HG02885 (cell line): ENCODE results near the gene MAP3K7.

Experiments used
- ATAC-seq: cut with Tn5 transposase; IDR thresholded peaks from one replicate; pipeline ENCODE4 v1.9.1; 2021; ENCODE audit warnings: mild to moderate bottlenecking; ENCODE audit not compliant: unreplicated experiment, poor library complexity

MAP3K7 gene

DNA sequence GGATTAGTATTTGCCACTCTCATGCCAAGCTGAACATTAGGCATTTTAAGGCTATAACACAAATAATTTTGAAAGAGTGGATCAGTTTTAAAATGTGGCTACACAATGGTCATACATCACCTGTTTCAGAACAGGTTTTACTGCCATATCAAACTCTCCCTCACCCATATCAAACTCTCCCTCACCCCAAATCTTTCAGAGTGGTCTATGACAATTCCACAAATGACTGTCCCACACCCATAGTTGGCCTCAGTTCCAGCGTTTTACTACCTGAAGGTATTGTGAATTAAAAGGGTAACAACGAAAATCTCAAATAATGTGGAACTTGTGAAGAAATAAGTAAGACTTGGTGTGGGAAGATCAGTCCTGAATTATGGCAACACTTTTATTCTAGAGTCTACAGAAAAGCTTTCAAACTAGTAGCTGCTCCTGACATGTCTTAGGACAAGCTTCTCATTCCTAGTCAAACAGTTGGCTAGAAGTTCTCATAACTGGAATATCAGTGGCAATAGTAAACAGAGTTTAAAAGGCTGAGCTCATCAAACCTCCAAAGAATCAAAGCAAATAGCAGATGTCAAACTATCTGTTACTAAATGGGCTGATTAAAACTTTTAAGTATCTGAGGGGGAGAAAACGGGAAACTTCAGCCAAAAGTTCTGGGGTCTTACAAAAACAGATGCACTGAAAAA, 52.4 kb downstream of the MAP3K7 start:
- ATAC-seq = no peak

DNA sequence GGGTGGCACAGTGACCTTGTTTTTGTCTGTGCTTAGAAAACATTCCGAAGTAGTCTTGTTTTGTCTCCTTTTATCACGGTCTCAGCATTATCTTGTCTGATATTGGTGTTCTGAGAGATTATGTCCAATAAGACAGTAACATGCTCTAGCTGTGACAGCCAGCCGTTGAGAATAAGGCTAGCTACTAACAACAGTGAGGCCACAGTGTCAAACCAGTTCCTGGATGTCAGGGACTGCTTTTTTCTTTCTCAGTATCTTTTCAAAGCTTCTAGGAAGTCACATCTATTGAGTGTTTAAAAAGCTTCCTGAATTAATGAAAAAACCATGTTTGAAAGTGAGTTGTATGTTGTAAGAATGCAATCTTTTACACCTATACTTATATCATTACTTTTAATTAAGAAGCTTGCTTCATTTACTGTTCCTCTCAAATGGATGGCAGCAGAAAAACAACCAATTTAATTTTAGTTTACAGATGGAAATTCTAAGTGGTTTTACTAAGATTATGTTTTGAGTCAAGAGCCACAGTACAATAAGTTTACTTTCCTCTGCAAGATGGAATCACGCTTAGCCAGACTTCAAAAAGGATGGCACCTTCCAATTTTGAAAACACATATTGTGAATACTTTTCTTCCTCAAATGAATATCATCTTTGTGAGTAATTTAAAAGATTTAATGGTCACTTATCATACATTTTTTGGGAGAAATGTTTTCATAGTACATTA, 53.1 kb downstream of the MAP3K7 start:
- no peak for ATAC-seq

DNA sequence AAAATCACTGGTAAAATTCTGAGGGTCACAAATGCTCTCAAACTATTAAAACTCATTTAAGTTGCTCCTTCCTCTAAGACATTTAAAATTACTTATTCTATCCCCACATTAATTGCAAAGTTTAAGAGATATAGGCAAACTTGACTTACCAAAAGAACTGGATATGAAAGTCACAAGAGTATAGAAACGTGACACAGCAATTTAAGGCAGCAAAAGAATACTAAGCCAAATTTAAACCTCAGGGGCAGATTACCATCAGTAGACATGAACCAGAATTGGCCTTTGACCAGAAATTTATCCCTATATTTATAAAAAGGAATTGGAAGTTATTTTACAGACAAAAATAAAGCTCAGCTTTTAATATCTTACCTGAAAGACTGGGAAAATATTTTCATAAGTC, 56.0 kb downstream of the MAP3K7 start:
- ATAC-seq = no peak

DNA sequence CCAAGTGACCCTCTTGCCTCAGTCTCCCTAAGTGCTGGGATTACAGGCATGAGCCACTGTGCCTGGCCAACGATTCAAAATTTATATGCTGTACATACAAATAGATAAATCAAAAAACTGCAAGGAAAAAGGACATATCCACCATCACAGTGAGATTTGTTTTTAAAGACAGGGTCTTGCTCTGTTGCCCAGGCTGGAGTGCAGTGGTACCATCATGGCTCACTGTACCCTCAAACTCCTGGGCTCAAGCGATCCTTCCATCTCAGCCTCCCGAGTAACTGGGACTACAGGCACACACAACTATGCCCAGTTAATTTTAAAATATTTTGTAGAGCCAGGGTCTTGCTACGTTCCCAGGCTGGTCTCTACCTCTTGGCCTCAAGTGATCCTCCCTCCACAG, 61.5 kb downstream of the MAP3K7 start:
- ATAC-seq = no peak

DNA sequence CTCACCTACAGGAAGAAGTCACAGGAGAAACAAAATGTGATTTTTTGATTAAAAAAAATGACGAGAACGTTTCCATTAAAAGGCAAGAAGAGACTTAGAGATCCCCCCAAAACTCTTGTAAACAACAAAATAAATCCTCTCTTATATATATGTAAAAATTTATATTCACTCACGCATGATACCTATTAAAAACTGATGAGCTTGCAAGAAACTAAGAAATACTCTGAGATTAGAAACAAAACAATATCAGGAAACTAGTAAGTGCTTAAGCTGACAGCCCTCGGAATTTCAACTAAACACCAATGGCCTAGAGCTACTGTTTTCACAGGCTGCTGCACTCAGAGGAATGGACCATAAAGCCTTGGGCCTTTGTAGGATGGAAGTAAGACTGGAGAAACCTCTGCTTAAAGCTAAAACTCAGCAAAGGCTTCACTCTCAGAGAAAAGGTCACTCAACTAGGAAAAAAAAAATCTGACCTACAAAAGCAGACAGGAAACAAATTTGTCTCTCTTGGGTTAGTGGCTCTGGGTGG, 63.0 kb downstream of the MAP3K7 start:
- no peak for ATAC-seq

DNA sequence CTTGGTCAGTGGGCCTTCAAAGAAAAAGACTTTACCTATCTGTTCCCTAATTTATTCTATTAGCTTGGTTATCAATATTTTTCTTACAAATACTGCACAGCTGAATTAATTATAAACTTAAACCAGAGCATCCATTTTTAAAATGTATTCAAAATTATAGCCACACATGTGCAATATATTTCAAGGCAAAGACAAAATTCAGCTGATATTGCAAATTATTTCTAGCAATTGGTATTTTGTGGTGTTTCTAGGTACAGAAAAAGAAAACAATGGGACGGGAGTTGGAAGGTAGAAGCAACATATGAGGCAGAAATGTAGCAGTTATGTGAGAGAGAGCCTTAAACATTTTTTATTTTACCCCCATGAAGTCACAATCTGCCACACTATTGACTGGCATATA, 64.9 kb downstream of the MAP3K7 start:
- no peak for ATAC-seq

DNA sequence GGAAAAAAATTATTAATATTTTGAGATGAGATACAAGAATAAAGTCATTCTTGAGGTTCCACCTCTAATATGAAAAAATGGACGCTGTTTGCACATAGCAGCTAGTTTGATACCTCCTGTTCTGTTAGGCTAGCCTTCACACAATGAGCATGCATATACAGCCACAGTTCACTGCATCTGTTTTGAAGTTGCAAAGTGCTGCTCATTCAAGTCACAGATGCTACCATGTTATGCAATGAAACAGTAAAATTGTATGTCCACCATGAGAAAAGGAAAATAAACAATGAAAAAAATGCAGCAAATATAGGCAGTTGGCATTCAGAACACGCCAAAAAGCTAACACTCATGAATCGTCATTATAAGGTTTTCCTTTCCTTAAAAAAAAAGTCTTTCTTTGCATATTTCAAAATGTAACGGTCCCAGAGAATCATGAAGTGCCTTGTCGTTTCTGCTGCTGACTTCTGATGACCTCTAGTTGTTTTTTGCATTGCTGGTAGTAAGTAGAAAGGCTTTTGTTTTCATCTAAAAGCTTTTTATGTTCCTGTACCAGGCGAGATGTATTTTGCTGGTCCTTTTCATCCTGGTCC, 70.7 kb downstream of the MAP3K7 start:
- no peak for ATAC-seq

DNA sequence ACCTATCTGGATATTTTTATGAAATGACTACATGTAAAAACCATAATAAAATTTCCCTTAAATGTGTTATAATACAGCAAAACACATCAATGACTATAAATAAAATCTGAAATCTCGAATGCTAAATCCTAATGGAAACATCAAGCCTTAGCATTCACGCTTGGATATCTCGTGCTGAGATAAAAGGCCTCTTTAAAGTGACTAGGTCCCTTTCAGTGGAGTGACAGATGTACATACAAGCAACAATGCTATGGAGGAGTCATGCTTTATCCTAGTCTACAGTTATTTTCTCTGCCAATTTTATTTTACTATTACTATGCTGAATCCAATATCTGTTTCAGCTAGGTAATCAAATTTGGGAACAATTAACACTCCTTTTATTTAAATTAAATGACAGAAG, 72.4 kb downstream of the MAP3K7 start:
- no peak for ATAC-seq

DNA sequence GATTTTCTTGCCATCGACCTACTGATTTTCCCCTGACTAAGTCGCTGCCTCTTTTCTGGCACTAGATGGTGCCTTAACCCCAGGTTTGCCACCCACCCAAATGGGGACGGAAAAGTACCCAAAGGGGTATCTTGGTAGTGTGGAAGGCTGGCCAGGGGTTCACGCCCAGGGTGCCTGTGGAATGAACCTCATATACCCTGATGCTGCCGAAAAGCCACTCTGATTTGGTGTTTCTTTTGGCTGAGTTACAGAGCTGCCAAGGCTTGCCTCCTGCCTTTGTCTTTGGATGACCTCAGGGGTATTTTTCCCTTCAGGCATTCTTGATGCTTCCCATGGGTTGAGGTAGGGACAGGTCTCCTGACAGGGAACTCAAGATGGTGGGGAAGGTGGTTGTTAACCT, 78.1 kb downstream of the MAP3K7 start:
- no peak for ATAC-seq

DNA sequence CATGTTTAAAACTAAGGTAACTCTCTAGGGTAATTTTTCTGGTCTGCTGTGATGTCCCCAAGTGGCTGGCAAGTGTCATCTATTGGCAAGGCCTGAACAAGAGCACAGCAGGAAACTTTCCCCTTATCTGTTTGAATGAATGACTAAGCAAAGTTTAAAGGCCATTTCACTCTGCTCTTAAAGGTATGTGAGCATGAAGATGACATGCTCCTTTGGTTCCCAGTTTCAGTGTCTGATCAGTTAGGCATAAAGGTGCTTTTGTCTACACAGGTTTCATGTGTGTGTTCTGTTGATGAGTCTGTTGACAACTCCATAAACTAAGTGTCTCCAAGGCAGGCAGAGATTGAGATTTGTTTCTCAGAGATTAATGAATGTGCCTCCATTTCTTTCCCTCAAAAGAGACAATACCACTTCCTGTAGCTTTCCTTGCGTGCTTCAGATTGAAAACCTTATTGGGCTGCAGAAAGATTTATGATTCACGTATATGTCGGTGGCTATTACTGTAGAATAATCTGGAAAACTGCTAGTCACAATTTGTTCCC, 83.9 kb downstream of the MAP3K7 start:
- ATAC-seq = peak; percentile 81

DNA sequence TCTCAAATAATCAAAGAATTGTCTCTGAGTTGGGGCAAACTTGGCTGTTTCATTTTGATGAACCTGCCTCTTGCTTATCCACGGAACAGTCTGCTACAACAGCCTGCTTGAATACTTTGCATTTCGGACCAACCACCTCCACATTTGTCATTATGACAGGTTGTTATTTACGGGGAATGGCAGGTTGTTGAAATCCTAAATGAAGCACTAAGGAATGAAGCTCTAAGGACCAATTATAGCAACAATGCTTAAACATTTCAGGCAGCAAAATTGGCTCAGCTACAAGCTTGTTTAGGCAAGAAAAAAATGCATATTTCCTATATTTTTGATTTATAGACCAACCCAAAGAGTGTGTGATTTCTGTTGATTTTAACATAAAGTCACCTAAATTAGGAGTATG, 84.5 kb downstream of the MAP3K7 start:
- no peak for ATAC-seq

DNA sequence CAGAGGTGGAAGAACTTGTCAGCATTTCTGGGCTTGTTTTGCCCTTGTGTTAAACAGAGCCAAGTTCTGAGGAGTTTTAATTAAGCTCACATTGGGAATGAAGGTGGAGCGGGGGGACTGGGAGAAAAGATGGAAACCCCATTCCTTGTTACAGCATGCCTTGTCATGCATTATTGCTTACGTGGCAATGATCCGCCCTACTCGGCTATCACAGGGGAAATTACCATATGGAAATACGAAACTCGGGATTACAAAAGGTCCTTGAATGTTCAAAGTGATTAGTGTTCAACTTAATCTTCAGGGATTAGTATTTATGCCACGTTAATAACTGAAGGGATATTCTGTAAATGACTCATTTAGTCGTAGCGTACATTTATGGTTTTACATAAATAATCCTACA, 86.4 kb downstream of the MAP3K7 start:
- ATAC-seq = no peak

DNA sequence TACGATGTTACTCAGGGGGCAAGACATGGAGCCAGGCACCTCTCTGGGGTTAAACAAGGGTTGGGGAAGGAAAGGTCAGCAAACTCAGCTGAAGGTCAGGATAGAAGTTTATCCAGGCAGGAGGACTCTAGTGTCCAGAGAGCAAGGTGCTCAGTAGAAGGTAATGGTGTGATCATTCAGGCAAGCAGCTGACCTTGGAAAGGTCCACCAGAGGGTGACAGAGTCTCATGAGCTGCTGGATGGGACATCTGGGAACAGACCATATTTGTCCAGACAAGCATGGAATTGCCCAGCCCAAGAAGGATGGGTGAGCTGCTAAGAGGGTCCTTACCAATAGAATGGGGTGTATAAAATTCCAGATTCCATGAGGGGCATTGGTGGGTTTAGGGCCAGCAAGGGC, 89.5 kb downstream of the MAP3K7 start:
- ATAC-seq = no peak

DNA sequence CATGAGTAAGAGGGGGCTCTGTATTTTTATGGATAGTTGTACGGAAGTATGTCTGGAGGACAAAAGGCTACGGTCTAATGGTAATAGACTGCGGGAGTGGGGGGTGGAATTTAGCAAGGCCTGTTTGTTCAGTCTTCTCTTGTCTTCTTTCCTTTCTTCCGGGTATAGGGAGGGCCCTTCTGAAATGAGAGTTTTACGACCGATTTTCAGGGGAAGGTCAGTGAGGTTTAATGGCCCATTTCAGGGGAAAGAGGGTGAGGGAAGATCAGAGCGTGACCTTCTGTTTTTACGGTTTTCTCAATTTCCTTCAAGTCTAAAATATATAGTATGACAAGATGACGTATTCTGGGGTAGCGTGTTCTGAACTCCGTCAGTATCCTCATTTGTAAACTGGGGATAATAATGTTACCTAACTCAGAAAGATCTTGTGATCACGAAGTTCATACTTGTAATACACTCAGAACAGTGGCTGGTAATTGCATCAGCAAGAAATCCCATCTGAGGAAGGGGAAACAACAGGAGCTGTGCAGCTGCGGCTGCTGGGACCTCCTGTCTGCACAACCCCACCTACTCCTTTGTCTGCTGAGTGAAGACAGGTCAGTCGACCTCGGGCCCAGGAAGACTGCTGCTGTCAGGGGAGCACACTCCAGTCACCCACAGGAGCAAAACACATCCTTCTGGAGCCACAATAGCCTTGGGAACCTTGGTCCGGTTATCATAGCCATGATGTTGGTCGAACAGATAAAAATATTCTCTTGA, 90.4 kb downstream of the MAP3K7 start:
- no peak for ATAC-seq

DNA sequence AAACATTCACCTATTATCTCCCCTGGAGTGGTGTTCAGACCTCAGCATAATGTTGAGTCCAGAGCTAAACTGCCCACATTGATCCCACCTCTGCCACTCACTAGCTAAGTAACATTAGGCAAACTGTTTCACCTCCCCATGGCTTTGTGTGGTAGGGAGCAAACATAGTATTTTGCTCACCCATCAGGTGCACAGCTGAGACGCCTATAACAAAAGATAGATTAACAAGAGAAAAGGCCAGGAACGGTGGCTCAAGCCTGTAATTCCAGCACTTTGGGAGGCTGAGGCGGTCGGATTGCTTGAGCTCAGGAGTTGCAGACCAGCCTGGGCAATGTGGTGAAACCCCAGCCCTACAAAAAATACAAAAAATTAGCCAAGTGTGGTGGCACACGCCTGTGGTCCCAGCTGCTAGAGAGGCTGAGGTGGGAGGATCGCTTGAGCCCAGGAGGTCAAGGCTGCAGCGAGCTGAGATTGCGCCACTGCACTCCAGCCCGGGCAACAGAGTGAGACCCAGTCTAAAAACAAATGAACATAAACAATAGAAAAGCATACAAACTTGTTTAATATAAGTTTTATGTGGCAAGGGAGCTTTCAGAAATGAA, 91.6 kb downstream of the MAP3K7 start:
- ATAC-seq = no peak

DNA sequence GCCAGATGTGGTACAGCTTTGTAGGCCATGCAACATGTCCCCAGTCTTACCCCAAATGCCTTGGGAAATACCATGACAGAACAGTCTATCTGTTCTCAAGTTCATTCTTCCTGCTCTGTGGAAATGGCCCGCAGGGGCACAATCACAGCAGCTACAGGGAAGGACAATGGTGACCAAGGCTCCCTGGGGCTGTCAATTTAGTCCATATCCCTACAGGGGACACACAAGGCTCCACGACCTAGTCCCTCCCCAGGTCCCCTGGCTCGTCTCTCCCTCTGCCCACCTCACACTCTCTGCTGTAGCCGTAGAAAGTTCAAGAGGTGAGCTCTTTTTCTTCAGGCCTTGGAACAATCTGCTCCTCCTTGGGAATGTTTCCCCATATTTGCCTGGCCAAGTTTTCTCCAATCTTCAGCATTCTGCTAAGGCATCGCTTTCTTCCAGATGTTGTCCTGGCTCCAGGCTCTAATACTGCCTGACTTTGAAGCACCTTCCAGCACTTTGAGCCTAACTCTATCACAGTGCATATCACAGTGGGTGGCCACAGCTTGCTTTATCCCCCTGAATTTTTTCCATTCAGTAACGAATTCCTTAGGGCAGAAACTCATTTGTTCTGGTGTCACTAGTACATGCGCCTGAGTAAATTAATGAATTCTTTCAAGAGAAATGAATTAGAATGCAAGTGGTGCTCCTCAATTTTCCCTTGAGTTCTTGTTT, 92.6 kb downstream of the MAP3K7 start:
- no peak for ATAC-seq

DNA sequence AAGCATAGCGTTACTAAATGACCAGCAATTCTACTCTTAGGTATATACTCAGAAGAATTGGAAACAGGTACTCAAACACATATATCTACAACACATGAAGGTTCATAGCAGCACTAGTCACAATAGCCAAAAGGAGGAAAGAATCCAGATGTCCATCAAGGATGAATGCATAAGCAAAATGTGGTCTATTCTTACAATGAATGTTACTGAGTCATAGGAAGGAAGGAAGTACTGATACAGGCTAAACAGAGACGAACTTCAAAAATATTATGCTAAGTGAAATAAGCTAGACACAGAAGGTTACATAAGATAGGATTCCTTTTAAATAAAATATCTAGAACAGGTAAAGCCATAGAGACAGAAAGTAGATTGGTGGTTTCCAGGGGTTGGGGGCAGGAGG, 93.5 kb downstream of the MAP3K7 start:
- no peak for ATAC-seq

DNA sequence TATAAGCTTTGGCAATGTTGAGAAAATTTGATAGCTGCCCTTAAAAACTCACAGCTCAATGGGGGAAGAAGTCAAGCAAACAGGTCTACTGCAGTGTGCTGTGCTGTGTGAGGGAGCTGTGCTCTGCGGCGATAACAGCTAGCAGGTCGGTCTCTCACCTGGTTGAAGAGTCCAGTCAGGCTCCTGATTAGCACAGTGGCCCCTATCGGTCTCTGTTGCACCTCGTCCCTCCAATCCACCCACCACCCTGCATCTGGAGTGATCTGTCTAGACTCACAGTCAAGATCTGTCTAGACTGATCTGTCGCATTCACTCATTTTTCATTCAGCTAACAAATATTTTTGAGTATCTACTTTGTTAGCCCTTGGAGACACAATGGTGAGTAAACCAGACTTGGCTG, 94.1 kb downstream of the MAP3K7 start:
- ATAC-seq = no peak

DNA sequence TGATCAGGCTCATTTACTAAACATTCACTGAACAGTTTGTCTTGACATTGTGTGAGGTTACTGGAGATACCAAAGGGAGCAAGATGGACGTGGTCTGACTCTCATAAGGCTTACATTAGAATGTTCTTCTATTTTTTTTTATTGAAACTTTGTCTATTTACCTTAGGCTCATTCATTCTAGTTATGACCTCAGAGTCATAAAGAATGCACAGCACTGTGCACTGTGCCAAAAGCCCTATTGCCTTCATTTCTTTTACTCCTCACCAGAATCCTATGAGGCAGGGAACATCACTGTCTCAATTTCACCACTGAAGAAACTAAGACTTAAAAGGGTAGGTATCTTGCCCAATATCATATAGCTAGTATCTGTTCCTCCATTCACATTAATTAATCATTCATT, 94.5 kb downstream of the MAP3K7 start:
- no peak for ATAC-seq
